Measurements from ENCODE around the gene ITCH.

- no peak for TF ChIP-seq POLR2AphosphoS5 (IDR thresholded peaks at IDR 0.05)
- no peak for TF ChIP-seq CTCF (IDR thresholded peaks at IDR 0.05)
- no peak for TF ChIP-seq POLR2A (IDR thresholded peaks at IDR 0.05)
These were observed 147.5 kb downstream of the ITCH start for GRCh38 chr20:34510575-34510974.
